ENCODE results near the gene HINT3.
A peak's percentile ranks its signal among the peaks of the same experiment; 100 is the strongest.
"Not testable (repeated sequence)": the region's sequence is repeated elsewhere in the genome, so short reads cannot be mapped to it uniquely, and the experiment has no call there.

HINT3 gene

GRCh38 chr6:125940247-125941041 lies 16.1 kb upstream of the HINT3 start:
- no peak for DNase-seq

GRCh38 chr6:125942672-125943527 lies 13.7 kb upstream of the HINT3 start:
- no peak for DNase-seq

- no peak for DNase-seq
These were observed 12.8 kb upstream of the HINT3 start for GRCh38 chr6:125943528-125944433.

- no peak for DNase-seq
These were observed 12.1 kb upstream of the HINT3 start for GRCh38 chr6:125944434-125944816.

DNA sequence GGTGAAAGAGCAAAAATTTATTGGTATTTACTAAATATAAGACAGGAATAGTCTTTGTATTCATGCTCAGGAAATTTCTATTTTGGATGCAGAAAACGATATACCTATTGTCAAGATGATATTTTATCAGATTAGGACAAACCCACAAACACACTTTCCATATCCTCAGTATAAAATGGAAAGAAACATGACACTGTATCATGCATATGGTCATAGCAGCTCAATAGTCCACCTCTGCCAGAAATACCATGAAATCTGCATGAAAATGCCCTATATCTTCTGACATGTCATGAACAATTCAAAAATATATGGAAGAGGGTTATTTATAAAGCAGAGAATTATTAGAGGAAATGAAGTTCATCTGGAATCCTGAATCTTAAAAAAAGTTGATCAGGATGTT lies 11.7 kb upstream of the HINT3 start:
- DNase-seq = no peak

- no peak for DNase-seq
These were observed 11.0 kb upstream of the HINT3 start for GRCh38 chr6:125945378-125946141.

GRCh38 chr6:125947615-125948014 lies 9.0 kb upstream of the HINT3 start:
- DNase-seq = no peak

DNA sequence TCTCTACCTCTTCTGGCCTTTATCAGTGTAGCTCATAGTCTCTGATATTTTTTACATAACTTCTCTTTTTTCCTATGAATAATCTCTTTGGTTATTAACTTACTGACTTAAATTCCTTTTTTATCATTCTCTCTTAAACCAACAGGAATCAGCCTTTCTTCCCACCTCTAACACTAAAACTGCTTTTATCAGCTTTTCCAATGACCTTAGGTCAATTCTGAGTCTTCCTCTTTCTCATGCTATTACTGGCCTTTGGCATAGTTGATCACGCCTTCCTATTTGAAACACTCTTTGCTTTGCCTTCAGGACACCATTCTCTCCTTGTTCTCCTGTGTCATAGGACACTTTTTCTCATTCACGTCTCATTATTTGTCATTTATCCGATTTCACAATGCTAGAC lies 8.1 kb upstream of the HINT3 start:
- no peak for DNase-seq

- DNase-seq = no peak
These were observed 7.5 kb upstream of the HINT3 start for GRCh38 chr6:125949069-125949468.

DNA sequence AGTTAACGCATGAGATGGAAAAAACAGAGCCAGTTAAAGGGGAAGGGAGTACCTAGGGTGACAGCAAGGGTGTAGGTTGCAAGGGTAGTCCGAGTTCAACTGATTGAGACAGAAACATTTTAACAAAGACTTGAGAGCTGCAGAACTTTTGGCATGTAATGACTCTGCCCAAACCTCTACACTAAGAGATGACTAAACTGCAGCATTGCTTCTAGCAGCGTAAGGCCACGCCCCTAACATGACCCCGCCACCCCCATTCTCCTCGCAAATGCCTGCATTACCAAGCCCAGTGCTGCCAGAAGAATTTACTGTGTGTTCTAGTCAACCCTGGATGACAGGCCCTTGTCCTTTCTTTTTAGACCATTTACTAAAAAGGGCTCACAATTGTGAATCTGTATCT lies 6.3 kb upstream of the HINT3 start:
- no peak for DNase-seq

- DNase-seq = not testable (repeated sequence)
These were observed 5.9 kb upstream of the HINT3 start for GRCh38 chr6:125950716-125951115.

DNA sequence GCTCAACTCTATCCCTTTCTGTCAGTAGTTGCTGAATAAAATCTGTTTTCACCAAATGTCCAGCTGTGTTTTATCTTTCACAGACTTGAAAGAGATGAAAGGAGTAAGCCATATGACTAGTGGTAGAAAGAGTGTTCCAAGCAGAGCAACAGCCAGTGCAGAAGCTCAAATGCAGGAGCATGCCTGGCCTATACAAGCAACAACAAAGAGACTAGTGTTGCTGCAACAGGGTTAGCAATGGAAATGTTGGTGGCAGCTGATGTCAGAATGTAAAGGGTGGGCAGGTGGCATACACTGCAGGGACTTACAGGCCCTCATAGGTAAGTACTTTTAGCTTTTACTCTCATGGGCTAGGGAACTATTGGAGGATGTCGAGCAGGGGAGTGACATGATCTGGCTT lies 5.2 kb upstream of the HINT3 start:
- DNase-seq = no peak

GRCh38 chr6:125952764-125953501 lies 3.6 kb upstream of the HINT3 start:
- DNase-seq = no peak

DNA sequence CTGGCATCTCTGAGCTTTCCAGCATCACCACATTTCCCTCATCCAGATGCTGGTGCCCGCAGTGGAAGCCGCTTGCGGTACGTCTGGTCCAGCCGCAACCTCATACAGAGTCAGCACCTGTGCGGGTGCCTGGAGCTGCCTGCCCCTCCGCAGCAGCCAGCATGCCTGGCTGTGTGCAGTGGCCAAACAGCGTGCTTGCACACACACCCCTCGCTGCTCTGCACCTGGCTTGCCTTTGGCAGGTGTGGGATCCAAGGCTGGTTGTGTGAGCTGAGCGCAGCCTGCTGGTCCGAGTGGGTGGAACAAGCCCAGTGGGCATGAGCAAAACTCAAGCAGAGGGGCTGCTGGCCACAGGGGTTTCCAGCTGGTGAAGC lies 3.1 kb upstream of the HINT3 start:
- DNase-seq = no peak

DNA sequence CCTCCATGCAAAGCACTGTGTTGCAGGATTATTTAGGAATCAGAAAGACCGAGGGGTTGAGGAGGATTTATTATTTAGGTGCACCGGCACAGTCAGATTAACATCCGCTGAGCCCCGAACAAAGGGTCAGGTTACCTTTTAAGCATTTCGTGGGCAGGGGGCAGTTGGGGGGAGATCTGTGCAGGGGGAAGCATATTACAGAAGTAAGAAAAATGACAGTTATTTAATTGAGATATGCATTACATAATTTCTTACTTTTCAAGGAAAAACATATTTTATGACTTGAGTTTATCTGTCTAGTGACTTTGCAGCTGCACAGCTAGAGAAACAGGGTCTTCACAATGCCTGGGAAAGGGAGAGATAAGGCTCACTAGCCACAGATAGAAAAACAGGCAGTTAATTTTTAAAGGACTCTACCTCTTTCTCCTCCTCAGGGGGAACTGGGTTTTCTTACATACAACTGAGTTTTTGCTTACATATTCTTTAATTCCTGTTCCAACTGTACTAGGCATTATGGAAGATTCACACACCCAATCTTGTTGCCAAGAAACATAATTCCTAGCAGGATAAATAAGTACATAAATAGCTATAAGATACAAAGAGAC lies 1.7 kb upstream of the HINT3 start:
- no peak for DNase-seq

- no peak for DNase-seq
These were observed 597 bp upstream of the HINT3 start for GRCh38 chr6:125955973-125956372.

DNA sequence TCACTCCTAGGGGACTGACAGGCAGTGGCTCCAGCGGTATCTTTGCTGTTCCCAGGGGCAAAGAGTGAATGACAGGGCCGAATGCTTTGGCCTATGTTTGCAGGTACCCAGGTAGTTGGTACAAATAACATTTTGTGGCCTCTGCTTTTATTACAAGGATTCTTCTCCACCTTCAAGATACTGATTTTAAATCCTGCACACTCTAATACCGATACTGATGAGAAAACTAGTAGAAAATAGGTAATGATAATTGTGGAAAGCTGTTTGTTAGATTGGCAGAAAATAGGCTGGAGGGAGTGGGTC lies 772 bp downstream of the HINT3 start:
- no peak for DNase-seq

GRCh38 chr6:125957845-125958244 lies 1.3 kb downstream of the HINT3 start:
- DNase-seq = no peak

DNA sequence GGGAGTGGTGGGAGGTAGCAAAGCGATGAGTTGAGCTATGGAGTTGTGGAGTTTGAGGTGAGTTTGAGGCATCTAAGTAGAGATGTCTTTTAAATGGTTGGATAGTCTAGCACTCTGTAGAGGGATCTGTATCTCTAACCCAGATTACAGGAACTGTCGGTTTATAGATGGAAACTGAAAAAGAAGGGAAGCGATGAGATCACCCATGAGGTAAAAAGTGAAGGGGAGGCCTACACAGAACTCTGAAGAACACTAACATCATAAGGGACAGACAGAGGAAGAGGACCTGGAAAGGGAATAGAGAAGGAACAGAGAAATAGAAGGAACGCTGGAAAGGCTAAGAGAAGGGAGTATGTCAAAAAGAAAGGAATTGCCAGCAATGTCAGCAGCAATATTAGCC lies 2.5 kb downstream of the HINT3 start:
- DNase-seq = no peak

GRCh38 chr6:125961117-125961516 lies 4.5 kb downstream of the HINT3 start:
- DNase-seq = no peak

DNA sequence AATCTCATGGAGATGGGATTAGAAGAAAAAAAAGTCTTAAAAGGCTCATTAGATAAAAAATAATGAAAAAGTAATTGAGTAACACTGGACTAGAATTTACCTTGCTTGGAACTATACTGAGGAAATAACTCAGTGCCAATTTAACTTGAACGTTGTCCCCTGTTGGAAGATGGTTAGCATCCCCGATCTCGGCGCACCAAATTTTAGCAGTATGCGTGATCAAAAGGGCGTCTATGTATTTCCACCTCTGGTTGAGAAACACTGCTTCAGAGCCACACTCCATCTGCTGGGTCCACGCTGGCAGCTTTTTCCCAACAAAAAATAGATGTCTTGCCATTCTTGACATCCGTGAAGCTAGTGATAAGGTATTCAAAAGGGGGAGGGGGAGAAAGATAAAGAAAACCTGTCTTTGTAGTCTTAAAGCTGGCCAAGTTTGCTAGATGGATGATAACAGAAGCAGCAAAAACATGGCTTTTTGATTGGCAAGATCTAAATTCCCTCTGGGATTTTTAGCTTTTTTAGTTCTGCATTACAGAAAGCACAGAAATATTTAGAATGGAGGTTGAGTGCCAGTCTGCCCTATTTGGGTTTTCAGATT lies 6.4 kb downstream of the HINT3 start:
- DNase-seq = peak; percentile 40
